Measurements from ENCODE around the gene PGC.

DNA sequence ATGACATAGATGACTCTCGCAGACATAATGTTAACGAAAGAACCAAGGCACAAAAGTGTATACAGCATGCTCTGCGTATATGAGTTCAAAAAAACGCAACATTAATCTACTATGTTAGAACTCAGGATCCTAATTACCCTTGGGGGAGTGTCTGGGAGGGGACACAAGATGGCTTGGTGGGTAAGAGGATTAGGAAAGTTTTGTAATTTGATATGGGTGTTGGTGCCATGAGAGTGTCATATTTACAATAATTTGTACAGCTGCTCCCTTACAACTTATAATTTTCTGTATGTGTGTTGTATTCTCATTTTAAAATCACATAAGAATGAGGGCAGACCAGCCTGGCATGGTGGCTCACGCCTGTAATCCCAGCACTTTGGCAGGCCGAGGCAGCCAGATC, 50.4 kb downstream of the PGC start:
- TF ChIP-seq, protein P1, sequence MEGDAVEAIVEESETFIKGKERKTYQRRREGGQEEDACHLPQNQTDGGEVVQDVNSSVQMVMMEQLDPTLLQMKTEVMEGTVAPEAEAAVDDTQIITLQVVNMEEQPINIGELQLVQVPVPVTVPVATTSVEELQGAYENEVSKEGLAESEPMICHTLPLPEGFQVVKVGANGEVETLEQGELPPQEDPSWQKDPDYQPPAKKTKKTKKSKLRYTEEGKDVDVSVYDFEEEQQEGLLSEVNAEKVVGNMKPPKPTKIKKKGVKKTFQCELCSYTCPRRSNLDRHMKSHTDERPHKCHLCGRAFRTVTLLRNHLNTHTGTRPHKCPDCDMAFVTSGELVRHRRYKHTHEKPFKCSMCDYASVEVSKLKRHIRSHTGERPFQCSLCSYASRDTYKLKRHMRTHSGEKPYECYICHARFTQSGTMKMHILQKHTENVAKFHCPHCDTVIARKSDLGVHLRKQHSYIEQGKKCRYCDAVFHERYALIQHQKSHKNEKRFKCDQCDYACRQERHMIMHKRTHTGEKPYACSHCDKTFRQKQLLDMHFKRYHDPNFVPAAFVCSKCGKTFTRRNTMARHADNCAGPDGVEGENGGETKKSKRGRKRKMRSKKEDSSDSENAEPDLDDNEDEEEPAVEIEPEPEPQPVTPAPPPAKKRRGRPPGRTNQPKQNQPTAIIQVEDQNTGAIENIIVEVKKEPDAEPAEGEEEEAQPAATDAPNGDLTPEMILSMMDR (IDR thresholded peaks at IDR 0.05) = no peak
- TF ChIP-seq POLR2A (IDR thresholded peaks at IDR 0.05) = no peak

Data from Peyer's patch (tissue), 4 donors.